Glomerular visceral epithelial cell (primary cell): ENCODE measurements around the gene ERBB2.
"Not testable (repeated sequence)": the region's sequence is repeated elsewhere in the genome, so short reads cannot be mapped to it uniquely, and the experiment has no call there.

Source experiments
- DNase-seq: peaks from one replicate; pipeline ENCODE4 v3.0.0-alpha.2; 2016; ENCODE audit errors: extremely low spot score

The ERBB2 gene

GRCh38 chr17:39761861-39762496 is 62.1 kb downstream of the ERBB2 start:
- DNase-seq: no peak

GRCh38 chr17:39763051-39763820 is 63.4 kb downstream of the ERBB2 start:
- peak; percentile 47 for DNase-seq

- not testable (repeated sequence) for DNase-seq
Measured at GRCh38 chr17:39764171-39764570, 64.3 kb downstream of the ERBB2 start.

- no peak for DNase-seq
Measured at GRCh38 chr17:39765175-39765574, 65.3 kb downstream of the ERBB2 start.

GRCh38 chr17:39765766-39766165 is 65.9 kb downstream of the ERBB2 start:
- DNase-seq: no peak

- no peak for DNase-seq
Measured at GRCh38 chr17:39767147-39767546, 67.3 kb downstream of the ERBB2 start.

- peak; percentile 68 for DNase-seq
Measured at GRCh38 chr17:39769974-39770587, 70.2 kb downstream of the ERBB2 start.

- DNase-seq: no peak
Measured at GRCh38 chr17:39772415-39772814, 72.6 kb downstream of the ERBB2 start.

GRCh38 chr17:39772987-39773934 is 73.4 kb downstream of the ERBB2 start:
- no peak for DNase-seq

- DNase-seq: no peak
Measured at GRCh38 chr17:39774047-39774446, 74.2 kb downstream of the ERBB2 start.

GRCh38 chr17:39775031-39775430 is 75.2 kb downstream of the ERBB2 start:
- DNase-seq: no peak

GRCh38 chr17:39776252-39776651 is 76.4 kb downstream of the ERBB2 start:
- DNase-seq: no peak

- no peak for DNase-seq
Measured at GRCh38 chr17:39777534-39778365, 77.9 kb downstream of the ERBB2 start.
